Measurements from ENCODE around the gene SLC24A4.

The SLC24A4 gene

GRCh38 chr14:92323011-92323915 lies at the start of gene SLC24A4:
TSS of gene SLC24A4 (plus strand) at chr14:92323165. CDS start at chr14:92323831, 666 bp downstream.
- DNase-seq (ENCODE audit: low spot score) = no peak

- DNase-seq (ENCODE audit: low spot score) = no peak
Observed at GRCh38 chr14:92273166-92273565, 49.8 kb upstream of the SLC24A4 start.

- DNase-seq (ENCODE audit: low spot score) = no peak
Observed at GRCh38 chr14:92274055-92274454, 48.9 kb upstream of the SLC24A4 start.

GRCh38 chr14:92276074-92276473 lies 46.9 kb upstream of the SLC24A4 start:
- no peak for DNase-seq (ENCODE audit: low spot score)

GRCh38 chr14:92277031-92277430 lies 45.9 kb upstream of the SLC24A4 start:
- no peak for DNase-seq (ENCODE audit: low spot score)

GRCh38 chr14:92280554-92281262 lies 42.3 kb upstream of the SLC24A4 start:
- peak; percentile 6 for DNase-seq (ENCODE audit: low spot score)

- DNase-seq (ENCODE audit: low spot score) = no peak
Observed at GRCh38 chr14:92282669-92283068, 40.3 kb upstream of the SLC24A4 start.

- no peak for DNase-seq (ENCODE audit: low spot score)
Observed at GRCh38 chr14:92285311-92285710, 37.7 kb upstream of the SLC24A4 start.

- DNase-seq (ENCODE audit: low spot score) = no peak
Observed at GRCh38 chr14:92287987-92288386, 35.0 kb upstream of the SLC24A4 start.

GRCh38 chr14:92288994-92289660 lies 33.8 kb upstream of the SLC24A4 start:
- DNase-seq (ENCODE audit: low spot score) = no peak

- DNase-seq (ENCODE audit: low spot score) = no peak
Observed at GRCh38 chr14:92292673-92293072, 30.3 kb upstream of the SLC24A4 start.

- DNase-seq (ENCODE audit: low spot score) = no peak
Observed at GRCh38 chr14:92294506-92294905, 28.5 kb upstream of the SLC24A4 start.

- DNase-seq (ENCODE audit: low spot score) = no peak
Observed at GRCh38 chr14:92297818-92298595, 25.0 kb upstream of the SLC24A4 start.

- DNase-seq (ENCODE audit: low spot score) = no peak
Observed at GRCh38 chr14:92302481-92302880, 20.5 kb upstream of the SLC24A4 start.

- no peak for DNase-seq (ENCODE audit: low spot score)
Observed at GRCh38 chr14:92308716-92309115, 14.2 kb upstream of the SLC24A4 start.

GRCh38 chr14:92309968-92310530 lies 12.9 kb upstream of the SLC24A4 start:
- no peak for DNase-seq (ENCODE audit: low spot score)

- DNase-seq (ENCODE audit: low spot score) = no peak
Observed at GRCh38 chr14:92310776-92311375, 12.1 kb upstream of the SLC24A4 start.

GRCh38 chr14:92314182-92314581 lies 8.8 kb upstream of the SLC24A4 start:
- no peak for DNase-seq (ENCODE audit: low spot score)

- no peak for DNase-seq (ENCODE audit: low spot score)
Observed at GRCh38 chr14:92315050-92315805, 7.7 kb upstream of the SLC24A4 start.

- no peak for DNase-seq (ENCODE audit: low spot score)
Observed at GRCh38 chr14:92316176-92316575, 6.8 kb upstream of the SLC24A4 start.

Data from CD4-positive, alpha-beta T cell treated with Interleukin-6 at 100 ng/mL for 8 hours (primary cell).